ENCODE measurements around the gene TRPV4. TPM values are rescaled to one million over a fixed set of nuclear protein-coding genes. Genes with fewer than 3 reads are reported as not detected.
"Not testable (repeated sequence)": the region's sequence is repeated elsewhere in the genome, so short reads cannot be mapped to it uniquely, and the experiment has no call there.

The TRPV4 gene
- total and polyA plus RNA-seq, 2 experiments from 2014 or later, result 2.3 to 4.7 TPM

DNA sequence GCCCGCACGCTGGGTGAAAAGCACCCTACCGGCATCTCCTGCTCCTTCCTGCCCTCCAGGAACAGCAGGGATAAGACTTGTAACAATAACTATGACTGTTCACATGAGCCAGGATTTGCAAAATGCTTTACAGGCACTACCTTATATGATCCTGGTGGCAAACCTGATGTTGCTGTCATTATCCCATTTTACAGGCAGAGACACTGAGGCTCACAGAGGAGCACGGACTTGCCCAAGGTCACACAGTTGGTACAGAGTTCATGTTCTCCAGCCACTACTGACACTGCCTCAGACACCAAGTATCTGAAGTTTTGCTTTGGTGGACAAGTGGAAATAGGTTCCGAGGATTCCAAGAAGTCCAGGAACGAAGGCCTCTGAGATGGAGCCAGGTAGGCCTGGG is 24.5 kb upstream of the TRPV4 start:
- DNase-seq (ENCODE audit: low spot score), result no peak
- no peak for TF ChIP-seq EZH2phosphoT487 (IDR thresholded peaks at IDR 0.05; ENCODE audit: low read depth, severe bottlenecking, unreplicated experiment)
- TF ChIP-seq EZH2 (IDR thresholded peaks at IDR 0.05; ENCODE audit: borderline replicate concordance), result no peak
- TF ChIP-seq, protein P1, sequence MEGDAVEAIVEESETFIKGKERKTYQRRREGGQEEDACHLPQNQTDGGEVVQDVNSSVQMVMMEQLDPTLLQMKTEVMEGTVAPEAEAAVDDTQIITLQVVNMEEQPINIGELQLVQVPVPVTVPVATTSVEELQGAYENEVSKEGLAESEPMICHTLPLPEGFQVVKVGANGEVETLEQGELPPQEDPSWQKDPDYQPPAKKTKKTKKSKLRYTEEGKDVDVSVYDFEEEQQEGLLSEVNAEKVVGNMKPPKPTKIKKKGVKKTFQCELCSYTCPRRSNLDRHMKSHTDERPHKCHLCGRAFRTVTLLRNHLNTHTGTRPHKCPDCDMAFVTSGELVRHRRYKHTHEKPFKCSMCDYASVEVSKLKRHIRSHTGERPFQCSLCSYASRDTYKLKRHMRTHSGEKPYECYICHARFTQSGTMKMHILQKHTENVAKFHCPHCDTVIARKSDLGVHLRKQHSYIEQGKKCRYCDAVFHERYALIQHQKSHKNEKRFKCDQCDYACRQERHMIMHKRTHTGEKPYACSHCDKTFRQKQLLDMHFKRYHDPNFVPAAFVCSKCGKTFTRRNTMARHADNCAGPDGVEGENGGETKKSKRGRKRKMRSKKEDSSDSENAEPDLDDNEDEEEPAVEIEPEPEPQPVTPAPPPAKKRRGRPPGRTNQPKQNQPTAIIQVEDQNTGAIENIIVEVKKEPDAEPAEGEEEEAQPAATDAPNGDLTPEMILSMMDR (IDR thresholded peaks at IDR 0.05; ENCODE audit: poor library complexity), result no peak
- no peak overlapping the region for H3K4me3 ChIP-seq
- H3K27me3 ChIP-seq, result no peaks in the 10 kb centered on the region
- H3K4me1 ChIP-seq (ENCODE audit: insufficient read depth), result peaks cover 6% of the 10 kb centered on the region
- no peaks in the 10 kb centered on the region for H3K9me3 ChIP-seq (ENCODE audit: low read depth)
- H4K20me1 ChIP-seq (ENCODE audit: insufficient read depth, poor library complexity, severe bottlenecking), result no peaks in the 10 kb centered on the region
- WGBS (ENCODE audit: low lambda C conversion rate, missing lambda C conversion rate), result over 99% methylated on average over 6 of the region's 6 CpGs
- H3K4me2 ChIP-seq, result no peak overlapping the region
- no peak overlapping the region for H3K27ac ChIP-seq
- H2AFZ ChIP-seq, result no peak overlapping the region
- H3K79me2 ChIP-seq, result no peaks in the 10 kb centered on the region
- H3K9me2 ChIP-seq (replicated peaks; ENCODE audit: insufficient read depth), result no peaks in the 10 kb centered on the region
- no peaks in the 10 kb centered on the region for H3K36me3 ChIP-seq (replicated peaks; ENCODE audit: insufficient read depth, low read depth)

DNA sequence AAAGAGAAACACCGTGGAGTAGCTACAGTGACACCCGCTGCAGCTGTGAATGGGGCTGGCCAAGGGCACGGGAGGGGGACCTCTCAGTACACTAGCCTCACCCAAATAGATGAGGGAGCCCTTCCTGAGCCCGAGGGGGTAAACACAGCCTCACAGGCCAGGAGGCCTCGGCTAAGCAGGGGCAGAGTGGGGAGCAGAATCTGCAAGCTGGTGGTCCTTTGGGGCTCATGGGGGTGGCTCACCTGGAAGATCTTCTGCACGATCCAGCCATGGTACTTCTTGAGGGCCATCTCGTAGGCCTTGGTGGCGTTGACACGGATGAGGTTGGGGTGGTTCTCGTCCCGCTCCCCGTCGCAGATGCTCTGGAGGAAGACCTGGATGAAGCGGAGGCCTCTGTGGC is 22.2 kb upstream of the TRPV4 start:
- Histone ChIP-seq H3K27me3 (no peaks in the 10 kb centered on the region), H3K4me2 (no peak overlapping the region), H3K9me2 (replicated peaks; ENCODE audit: insufficient read depth) (no peaks in the 10 kb centered on the region), H3K9me3 (ENCODE audit: low read depth) (no peaks in the 10 kb centered on the region), H4K20me1 (ENCODE audit: insufficient read depth, poor library complexity, severe bottlenecking) (no peaks in the 10 kb centered on the region), H3K4me3 (no peak overlapping the region), H3K27ac (no peak overlapping the region), H3K4me1 (ENCODE audit: insufficient read depth) (no peaks in the 10 kb centered on the region), H3K79me2 (no peaks in the 10 kb centered on the region), H3K36me3 (replicated peaks; ENCODE audit: insufficient read depth, low read depth) (no peaks in the 10 kb centered on the region), H2AFZ (no peak overlapping the region)
- TF ChIP-seq EZH2phosphoT487 (IDR thresholded peaks at IDR 0.05; ENCODE audit: low read depth, severe bottlenecking, unreplicated experiment), result no peak
- TF ChIP-seq, protein P1 (IDR thresholded peaks at IDR 0.05; ENCODE audit: poor library complexity), result no peak
- no peak for TF ChIP-seq EZH2 (IDR thresholded peaks at IDR 0.05; ENCODE audit: borderline replicate concordance)
- no peak for DNase-seq (ENCODE audit: low spot score)
- 92% methylated on average over 14 of the region's 14 CpGs for WGBS (ENCODE audit: low lambda C conversion rate, missing lambda C conversion rate)

DNA sequence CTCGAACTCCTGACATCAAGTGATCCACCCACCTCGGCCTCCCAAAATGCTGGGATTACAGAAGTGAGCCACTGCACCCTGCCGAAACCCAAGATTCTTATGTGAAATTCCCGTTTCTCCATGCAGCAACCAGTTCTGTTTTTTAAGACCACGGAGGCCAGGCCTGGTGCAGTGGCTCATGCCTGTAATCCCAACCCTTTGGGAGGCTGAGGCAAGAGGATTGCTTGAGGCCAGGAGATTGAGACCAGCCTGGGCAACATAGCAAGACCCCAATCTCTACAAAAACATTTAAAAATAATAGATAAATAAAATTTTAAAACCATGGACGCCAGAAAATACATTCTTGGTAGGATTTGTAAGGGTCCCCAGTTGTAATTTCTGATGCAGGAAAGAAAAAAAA is 17.3 kb upstream of the TRPV4 start:
- not testable (repeated sequence) for H2AFZ ChIP-seq

DNA sequence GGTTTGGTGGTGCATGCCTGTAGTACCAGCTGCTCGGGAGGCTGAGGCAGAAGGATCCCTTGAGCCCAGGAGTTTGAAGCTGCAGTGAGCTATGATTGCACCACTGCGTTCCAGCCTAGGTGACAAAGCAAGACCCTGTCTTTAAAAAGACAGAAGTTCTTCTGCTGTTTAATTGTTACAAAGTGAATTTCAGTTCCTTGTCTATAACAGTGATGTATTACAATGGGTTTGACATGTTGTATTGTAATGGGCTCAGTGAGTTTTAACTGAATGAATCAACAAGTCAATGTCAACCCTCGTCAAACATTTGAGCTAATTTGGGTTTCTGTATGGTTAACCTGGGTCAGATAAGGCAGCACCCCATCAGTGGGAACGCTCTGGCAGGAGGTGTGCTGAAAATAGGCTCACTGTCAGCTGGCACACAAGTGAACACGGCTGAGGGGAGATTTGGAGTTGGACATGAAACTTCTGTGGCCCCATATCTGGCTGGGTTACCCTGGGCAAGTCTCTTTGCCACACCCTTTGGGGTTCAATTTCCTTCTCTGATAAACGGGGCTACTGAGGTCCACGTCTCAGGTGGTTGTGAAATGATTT is 14.0 kb upstream of the TRPV4 start:
- Histone ChIP-seq H3K4me3 (no peak overlapping the region), H3K4me2 (no peak overlapping the region), H3K79me2 (no peaks in the 10 kb centered on the region), H3K4me1 (ENCODE audit: insufficient read depth) (no peaks in the 10 kb centered on the region), H3K9me2 (replicated peaks; ENCODE audit: insufficient read depth) (no peaks in the 10 kb centered on the region), H3K27me3 (no peaks in the 10 kb centered on the region), H3K9me3 (ENCODE audit: low read depth) (no peaks in the 10 kb centered on the region), H4K20me1 (ENCODE audit: insufficient read depth, poor library complexity, severe bottlenecking) (no peaks in the 10 kb centered on the region), H3K27ac (no peak overlapping the region), H2AFZ (no peak overlapping the region), H3K36me3 (replicated peaks; ENCODE audit: insufficient read depth, low read depth) (no peaks in the 10 kb centered on the region)
- DNase-seq (ENCODE audit: low spot score), result no peak
- 83% methylated on average over 7 of the region's 7 CpGs for WGBS (ENCODE audit: low lambda C conversion rate, missing lambda C conversion rate)
- TF ChIP-seq, protein P1 (IDR thresholded peaks at IDR 0.05; ENCODE audit: poor library complexity), result no peak
- no peak for TF ChIP-seq EZH2 (IDR thresholded peaks at IDR 0.05; ENCODE audit: borderline replicate concordance)
- no peak for TF ChIP-seq EZH2phosphoT487 (IDR thresholded peaks at IDR 0.05; ENCODE audit: low read depth, severe bottlenecking, unreplicated experiment)

More for the DNA sequence above, 17.3 kb upstream of the TRPV4 start:
- WGBS (ENCODE audit: low lambda C conversion rate, missing lambda C conversion rate), result 94% methylated on average over 6 of the region's 6 CpGs
- H3K9me2 ChIP-seq (replicated peaks; ENCODE audit: insufficient read depth); H3K4me3 ChIP-seq; H3K4me2 ChIP-seq; DNase-seq (ENCODE audit: low spot score); H3K36me3 ChIP-seq (replicated peaks; ENCODE audit: insufficient read depth, low read depth); H3K27me3 ChIP-seq; H3K79me2 ChIP-seq; H3K4me1 ChIP-seq (ENCODE audit: insufficient read depth); H4K20me1 ChIP-seq (ENCODE audit: insufficient read depth, poor library complexity, severe bottlenecking); H3K27ac ChIP-seq; H3K9me3 ChIP-seq (ENCODE audit: low read depth): not testable (repeated sequence)

Measured in hepatocyte (in vitro differentiated cells).